GM19035 (cell line): Measurements from ENCODE around the gene FMNL1.

Experiments used
- ATAC-seq: cut with Tn5 transposase; IDR thresholded peaks from one replicate; pipeline ENCODE4 v1.9.1; 2021; ENCODE audit not compliant: unreplicated experiment

The FMNL1 gene

GRCh38 chr17:45277992-45278391 is 56.3 kb downstream of the FMNL1 start:
- ATAC-seq = no peak

- ATAC-seq = no peak
Measured at GRCh38 chr17:45279898-45280297, 58.2 kb downstream of the FMNL1 start.

- ATAC-seq = no peak
Measured at GRCh38 chr17:45282683-45283644, 61.3 kb downstream of the FMNL1 start.

GRCh38 chr17:45283711-45284110 is 62.0 kb downstream of the FMNL1 start:
- no peak for ATAC-seq

GRCh38 chr17:45284176-45285140 is 62.8 kb downstream of the FMNL1 start:
- no peak for ATAC-seq

GRCh38 chr17:45286286-45286685 is 64.6 kb downstream of the FMNL1 start:
- ATAC-seq = no peak

- ATAC-seq = no peak
Measured at GRCh38 chr17:45287526-45288500, 66.1 kb downstream of the FMNL1 start.

- ATAC-seq = no peak
Measured at GRCh38 chr17:45288825-45289224, 67.1 kb downstream of the FMNL1 start.

- ATAC-seq = no peak
Measured at GRCh38 chr17:45289301-45290268, 67.9 kb downstream of the FMNL1 start.

GRCh38 chr17:45290269-45290765 is 68.6 kb downstream of the FMNL1 start:
- ATAC-seq = no peak

- no peak for ATAC-seq
Measured at GRCh38 chr17:45291171-45291805, 69.6 kb downstream of the FMNL1 start.

- no peak for ATAC-seq
Measured at GRCh38 chr17:45292696-45293412, 71.2 kb downstream of the FMNL1 start.

- no peak for ATAC-seq
Measured at GRCh38 chr17:45293413-45294211, 71.9 kb downstream of the FMNL1 start.

GRCh38 chr17:45294506-45294905 is 72.8 kb downstream of the FMNL1 start:
- no peak for ATAC-seq

DNA sequence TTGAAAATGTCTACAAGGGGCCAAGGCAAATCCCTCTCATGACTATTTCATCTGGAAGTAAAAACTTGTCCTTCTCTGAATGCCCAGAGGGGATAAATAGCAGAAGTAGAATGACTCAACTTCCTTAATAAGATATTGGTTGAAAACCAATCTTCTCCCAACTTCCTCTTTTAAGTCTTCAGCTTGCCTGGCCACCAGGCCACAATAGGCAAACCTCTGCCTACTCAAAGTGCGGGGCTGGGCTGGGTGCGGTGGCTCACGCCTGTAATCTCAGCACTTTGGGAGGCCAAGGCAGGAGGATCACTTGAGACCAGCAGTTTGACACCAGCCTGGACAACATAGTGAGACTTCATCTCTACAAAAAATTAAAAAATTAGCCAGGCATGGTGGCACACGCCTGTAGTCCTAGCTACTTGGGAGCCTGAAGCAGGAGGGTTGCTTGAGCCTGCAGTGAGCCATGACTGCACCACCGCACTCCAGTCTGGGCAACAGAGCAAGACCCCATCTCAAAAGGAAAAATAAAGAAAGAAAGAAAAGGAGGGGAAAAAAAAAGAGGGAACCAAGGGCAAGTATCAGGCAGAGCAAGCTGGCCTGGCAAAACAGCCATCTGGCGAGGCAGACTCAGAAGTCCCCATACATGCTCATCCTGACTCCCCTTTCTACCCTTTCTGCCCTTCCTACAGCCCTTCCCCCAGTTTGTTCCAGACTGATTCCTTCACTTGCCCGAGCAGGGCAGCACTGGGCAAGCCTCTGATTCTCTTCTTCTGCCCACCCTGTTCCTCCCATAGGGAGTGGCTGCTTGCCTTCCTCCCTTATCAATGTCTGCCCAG is 74.5 kb downstream of the FMNL1 start:
- ATAC-seq = peak; percentile 53

DNA sequence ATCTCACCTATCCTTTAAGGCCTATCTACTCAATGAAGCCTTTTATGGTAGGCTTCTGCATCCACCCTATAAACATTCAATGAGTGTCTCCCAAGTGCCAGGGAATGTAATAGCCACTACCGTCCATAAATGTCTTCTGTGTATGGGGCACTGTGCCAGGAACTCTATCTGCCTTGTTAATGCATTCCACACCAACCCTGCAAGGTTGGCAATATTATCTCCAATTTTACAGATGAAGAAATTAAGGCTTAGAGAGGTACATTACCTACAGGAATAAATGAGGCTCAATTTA is 75.1 kb downstream of the FMNL1 start:
- ATAC-seq = no peak
